AG09319 (cell line): ENCODE data around the gene SAMD10.

Experiments
- DNase-seq: peaks from one replicate; pipeline ENCODE4 v3.0.0-alpha.2; 2010; ENCODE audit warnings: low read depth; ENCODE audit errors: extremely low read depth
- TF ChIP-seq, protein P1 (sequence below): IDR thresholded peaks from 2 replicates; pipeline ENCODE4 v1.5.1; 2011; ENCODE audit warnings: low read depth, mild to moderate bottlenecking, inconsistent platforms, low read length, moderate library complexity

The SAMD10 gene

DNA sequence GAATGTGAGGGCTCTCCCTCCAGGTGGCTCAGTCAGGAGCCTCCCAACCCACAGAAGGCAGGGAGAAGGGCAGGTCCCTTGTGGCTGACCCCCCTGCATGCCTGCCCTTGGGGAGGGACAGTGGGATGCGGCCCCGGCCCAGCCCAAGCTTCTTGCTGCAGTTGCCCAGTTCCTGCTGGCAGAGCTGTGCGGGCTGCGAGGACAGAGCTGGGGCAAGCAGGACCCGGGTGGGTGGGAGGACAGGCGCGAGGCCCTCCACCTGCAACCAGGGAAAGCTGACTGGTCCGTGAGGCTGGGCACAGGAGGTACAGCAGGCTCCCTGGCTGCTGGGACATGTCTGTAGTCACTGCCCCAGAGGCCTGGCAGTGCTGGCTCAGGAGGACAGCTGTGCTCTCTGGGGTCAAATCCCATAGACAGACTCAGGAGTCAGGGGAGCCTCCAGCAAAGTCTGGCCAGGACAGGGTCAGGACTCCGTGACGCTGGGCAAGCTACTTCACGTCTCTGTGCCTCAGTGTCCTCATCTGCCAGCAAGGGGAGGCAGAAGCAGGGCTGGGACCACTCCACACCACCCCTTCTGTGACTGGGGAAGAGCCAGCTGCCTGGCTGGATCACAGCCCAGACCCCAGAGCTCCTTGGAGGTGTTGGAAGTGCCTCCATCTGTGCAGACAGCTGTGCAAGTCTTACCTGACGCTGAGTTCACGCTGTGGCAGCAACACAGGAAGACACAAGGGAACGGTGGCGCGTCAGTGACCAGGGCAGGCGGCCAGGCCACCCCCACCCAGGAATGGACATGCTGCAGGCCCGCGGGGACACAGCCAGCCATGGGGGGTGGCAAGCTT lies 36.3 kb downstream of the SAMD10 start:
- TF ChIP-seq, protein P1, sequence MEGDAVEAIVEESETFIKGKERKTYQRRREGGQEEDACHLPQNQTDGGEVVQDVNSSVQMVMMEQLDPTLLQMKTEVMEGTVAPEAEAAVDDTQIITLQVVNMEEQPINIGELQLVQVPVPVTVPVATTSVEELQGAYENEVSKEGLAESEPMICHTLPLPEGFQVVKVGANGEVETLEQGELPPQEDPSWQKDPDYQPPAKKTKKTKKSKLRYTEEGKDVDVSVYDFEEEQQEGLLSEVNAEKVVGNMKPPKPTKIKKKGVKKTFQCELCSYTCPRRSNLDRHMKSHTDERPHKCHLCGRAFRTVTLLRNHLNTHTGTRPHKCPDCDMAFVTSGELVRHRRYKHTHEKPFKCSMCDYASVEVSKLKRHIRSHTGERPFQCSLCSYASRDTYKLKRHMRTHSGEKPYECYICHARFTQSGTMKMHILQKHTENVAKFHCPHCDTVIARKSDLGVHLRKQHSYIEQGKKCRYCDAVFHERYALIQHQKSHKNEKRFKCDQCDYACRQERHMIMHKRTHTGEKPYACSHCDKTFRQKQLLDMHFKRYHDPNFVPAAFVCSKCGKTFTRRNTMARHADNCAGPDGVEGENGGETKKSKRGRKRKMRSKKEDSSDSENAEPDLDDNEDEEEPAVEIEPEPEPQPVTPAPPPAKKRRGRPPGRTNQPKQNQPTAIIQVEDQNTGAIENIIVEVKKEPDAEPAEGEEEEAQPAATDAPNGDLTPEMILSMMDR, result no peak

DNA sequence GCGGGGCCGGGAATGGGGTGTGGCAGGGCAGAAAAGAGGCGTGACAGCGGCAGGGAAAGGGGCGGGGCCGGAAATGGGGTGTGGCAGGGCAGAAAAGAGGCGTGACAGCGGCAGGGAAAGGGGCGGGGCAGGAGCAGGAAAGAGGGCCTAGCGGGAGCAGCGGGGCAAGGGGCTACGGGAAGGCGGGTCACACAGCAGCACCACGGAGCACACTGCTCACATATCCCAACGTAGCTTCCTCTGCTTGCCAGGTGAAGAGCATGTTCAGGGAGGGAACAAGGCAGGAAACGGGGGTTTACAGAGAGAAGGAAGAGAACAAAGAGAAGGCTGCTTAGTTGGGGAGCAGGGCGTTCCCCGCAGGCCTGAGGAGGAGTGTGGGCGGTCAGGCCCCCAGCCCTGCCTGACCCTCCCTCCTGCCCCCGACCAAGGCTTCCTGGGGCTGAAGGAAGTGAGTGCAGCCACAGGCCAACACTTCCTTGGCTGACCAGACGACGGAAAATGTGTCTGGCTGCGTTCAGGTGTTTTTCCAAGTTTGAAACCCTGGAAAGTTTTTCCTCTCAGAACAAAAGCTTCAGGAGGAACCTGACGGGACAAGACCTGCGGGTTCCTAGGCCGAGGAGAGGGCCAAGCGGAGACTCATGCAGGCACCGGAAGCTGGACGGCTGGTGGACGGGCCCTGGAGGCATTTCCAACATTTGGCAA lies 37.0 kb downstream of the SAMD10 start:
- TF ChIP-seq, protein P1, result no peak

More for the DNA sequence above, 36.3 kb downstream of the SAMD10 start:
- no peak for DNase-seq

DNA sequence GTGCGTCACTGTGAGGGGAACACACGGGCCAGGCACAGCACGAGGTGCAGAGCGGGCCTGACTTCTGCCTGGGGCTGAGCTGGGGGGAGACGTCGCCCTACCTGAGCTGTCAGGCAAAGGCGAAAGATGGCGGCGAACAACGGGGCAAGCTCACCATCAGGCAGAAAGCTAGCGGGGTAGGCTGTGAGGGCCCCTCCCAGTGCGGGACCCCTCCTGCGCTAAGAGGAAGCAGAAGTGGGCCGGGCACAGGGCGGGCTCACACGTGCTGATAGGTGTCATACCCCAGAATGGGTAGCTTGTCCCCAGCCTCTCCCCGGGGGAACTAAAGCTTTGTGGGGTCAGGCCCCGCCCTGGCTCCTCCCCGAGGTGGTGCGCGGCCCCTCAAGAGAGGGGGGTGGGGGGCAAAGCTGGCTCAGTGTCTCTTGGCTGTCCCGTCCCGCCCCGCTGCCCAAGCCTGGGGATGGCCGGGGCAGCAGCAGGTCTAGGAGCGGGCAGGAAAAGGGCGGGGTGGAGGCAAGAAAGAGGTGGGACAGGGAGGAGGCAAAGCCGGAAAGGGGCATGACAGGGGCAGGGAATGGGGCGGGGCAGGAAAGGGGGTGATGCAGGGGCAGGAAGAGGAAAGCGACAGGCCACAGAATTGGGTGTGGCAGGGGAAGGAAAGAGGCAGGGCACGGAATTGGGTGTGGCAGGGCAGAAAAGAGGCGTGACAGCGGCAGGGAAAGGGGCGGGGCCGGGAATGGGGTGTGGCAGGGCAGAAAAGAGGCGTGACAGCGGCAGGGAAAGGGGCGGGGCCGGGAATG lies 38.0 kb downstream of the SAMD10 start:
- no peak for DNase-seq
- TF ChIP-seq, protein P1, result no peak

More for the DNA sequence above, 37.0 kb downstream of the SAMD10 start:
- DNase-seq, result no peak

DNA sequence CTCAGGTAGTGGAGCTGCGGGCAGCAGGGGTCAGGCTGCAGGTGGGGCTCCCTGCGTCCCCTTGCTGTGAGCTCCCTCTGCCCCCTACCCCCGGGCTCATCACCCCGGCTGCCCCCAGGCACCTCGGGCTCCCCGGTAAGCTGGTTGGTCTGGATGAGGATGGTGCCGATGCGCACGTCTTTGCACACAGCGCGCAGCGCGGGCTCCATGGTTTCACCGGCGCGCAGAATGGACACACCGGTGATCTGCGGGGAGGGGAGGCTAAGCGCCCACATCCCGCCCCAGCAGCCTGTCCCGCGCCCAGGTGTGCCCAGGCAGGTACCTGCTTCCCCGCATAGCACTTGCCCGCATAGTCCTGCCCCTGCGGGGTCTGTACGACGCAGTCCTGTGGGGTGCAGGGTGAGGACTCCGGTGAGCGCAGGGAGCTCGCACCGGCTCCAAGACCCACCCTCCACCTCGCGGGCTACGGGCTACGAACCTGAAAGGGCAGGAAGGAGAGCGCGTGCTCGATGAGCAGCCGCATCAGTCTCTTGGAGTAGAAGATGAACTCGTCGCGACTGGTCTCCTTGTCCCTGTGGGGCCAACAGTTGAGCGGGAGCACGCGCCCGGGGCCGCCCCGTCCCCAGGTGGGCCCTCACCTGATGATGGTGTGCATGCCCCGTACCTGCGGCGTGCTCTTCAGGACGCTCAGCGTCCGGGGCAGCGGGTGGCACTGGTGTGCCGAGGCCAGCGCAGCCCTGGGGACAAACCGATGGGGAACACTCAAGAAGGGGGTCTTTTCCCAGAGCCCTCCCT lies 38.8 kb downstream of the SAMD10 start:
- TF ChIP-seq, protein P1, result no peak
- DNase-seq, result no peak

DNA sequence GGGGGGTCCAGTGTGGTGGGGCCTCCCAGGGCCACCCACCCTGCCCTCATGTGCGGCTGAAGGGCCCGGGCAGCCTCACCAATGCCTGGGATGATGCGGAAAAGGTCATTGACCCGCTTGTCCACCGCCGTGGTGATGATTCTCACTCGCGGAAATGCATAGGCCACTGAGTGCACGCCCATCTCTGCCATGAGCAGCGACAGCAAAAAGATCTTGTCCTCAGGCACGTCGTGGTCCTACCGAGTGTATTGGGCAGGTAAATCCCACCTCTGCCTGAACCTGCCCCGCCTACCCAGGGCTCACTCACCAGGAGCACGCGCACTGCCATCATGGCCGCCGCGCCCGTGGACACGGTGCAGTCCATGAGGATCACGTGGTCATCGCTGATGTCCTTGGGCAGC lies 39.4 kb downstream of the SAMD10 start:
- TF ChIP-seq, protein P1, result no peak
- no peak for DNase-seq

DNA sequence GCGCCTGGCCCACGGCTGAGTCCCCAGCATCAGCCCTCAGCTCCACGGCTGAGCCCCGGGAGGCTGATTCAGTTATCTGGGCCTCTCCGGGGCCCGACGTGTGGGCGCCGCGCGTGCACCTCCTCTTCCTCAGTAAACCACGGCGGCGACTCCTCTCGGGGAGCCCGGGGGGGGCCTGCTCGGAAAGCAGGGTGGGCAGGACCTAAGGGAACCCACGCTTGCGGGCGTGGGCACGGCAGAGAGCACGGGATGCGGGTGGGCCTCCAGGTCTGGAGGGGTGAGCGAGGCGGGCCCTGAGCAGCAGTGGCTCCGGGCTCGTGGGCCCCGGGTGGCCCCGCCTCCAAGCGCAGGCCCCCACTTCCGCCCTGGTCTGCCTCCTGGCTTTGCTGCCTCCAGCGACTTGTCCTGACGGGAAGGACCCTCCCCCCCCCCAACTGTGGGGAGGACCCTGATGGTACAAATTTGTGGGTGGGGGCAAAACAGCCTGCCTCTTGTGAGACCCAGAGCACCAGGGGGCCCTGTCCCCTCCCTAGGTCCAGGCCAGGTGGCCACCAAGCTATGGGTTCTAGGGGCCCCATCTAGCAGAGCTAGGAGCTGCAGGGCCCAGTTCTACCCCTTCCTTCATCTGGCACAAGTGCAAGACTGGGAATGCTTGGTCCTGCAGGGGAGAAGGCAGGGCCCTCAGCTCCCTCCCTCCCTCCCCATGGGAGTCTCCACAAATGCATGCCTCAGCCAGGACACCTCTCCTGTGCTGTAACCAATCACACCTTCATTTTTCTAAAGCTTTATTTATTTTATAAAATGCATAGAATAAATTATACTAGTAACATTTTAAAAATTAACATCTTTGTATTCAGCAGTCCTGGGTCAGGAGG lies 40.1 kb downstream of the SAMD10 start:
- TF ChIP-seq, protein P1, result no peak
- no peak for DNase-seq
